Activated CD4-positive, alpha-beta T cell treated with anti-CD3 and anti-CD28 coated beads, Interleukin-2, amount 10 ng/mL, durations not matched to agents 24 days and 14 days (primary cell): ENCODE results near the gene HOOK1. TPM values are rescaled to one million over a fixed set of nuclear protein-coding genes. Genes with fewer than 3 reads are reported as not detected.
"Not testable (repeated sequence)": the region's sequence is repeated elsewhere in the genome, so short reads cannot be mapped to it uniquely, and the experiment has no call there.

Source experiments
- DNase-seq: peaks from one replicate; pipeline ENCODE4 v3.0.0; 2022
- H3K27ac Mint-ChIP-seq: one replicate; pipeline ENCODE4 v1.8.0; 2022; ENCODE audit warnings: mild to moderate bottlenecking, mixed read lengths
- H3K27me3 Mint-ChIP-seq: one replicate; pipeline ENCODE4 v1.8.0; 2022; ENCODE audit warnings: mixed read lengths
- H3K36me3 Mint-ChIP-seq: one replicate; pipeline ENCODE4 v1.8.0; 2022; ENCODE audit warnings: low read depth, mild to moderate bottlenecking, mixed read lengths
- H3K4me1 Mint-ChIP-seq: one replicate; pipeline ENCODE4 v1.8.0; 2021; ENCODE audit warnings: mixed read lengths
- H3K4me3 Mint-ChIP-seq: one replicate; pipeline ENCODE4 v1.8.0; 2022; ENCODE audit warnings: mild to moderate bottlenecking, moderate library complexity, mixed read lengths
- H3K9me3 Mint-ChIP-seq: one replicate; pipeline ENCODE4 v1.8.0; 2021; ENCODE audit warnings: mixed read lengths
- intact Hi-C: fragments of 100-400 bp; cut with micrococcal nuclease; formaldehyde crosslinking; loops from one replicate; pipeline ENCODE4 v1.15.1; 2023
- total RNA-seq: library from RNA; stranded (reverse); gene quantifications from 2 replicates; pipeline ENCODE4 v1.2.3, GENCODE V29; 2022

The HOOK1 gene
- total RNA-seq, 1 donor from 2014 or later = 2.1 TPM

- no peak overlapping the region for H3K4me3 Mint-ChIP-seq
- H3K27me3 Mint-ChIP-seq = peaks cover 2% of the 10 kb centered on the region
- intact Hi-C loops = no loop called here
- no peak for DNase-seq
- no peaks in the 10 kb centered on the region for H3K36me3 Mint-ChIP-seq
- H3K27ac Mint-ChIP-seq = no peak overlapping the region
- no peaks in the 10 kb centered on the region for H3K4me1 Mint-ChIP-seq
- H3K9me3 Mint-ChIP-seq = no peaks in the 10 kb centered on the region
Measured at GRCh38 chr1:59917785-59918180, 103.0 kb downstream of the HOOK1 start.

GRCh38 chr1:59919746-59920145 is 105.0 kb downstream of the HOOK1 start:
- DNase-seq = no peak
- no peak overlapping the region for H3K4me3 Mint-ChIP-seq
- H3K27ac Mint-ChIP-seq = no peak overlapping the region
- intact Hi-C loops = no loop called here
- peaks cover 4% of the 10 kb centered on the region for H3K27me3 Mint-ChIP-seq
- no peaks in the 10 kb centered on the region for H3K4me1 Mint-ChIP-seq
- H3K36me3 Mint-ChIP-seq = peaks cover 3% of the 10 kb centered on the region
- peaks cover 4% of the 10 kb centered on the region for H3K9me3 Mint-ChIP-seq

GRCh38 chr1:59921258-59921899 is 106.6 kb downstream of the HOOK1 start:
- not testable (repeated sequence) for H3K4me1 Mint-ChIP-seq

GRCh38 chr1:59924653-59925052 is 109.9 kb downstream of the HOOK1 start:
- H3K36me3 Mint-ChIP-seq = peaks cover 3% of the 10 kb centered on the region
- peaks cover 9% of the 10 kb centered on the region for H3K9me3 Mint-ChIP-seq
- H3K27me3 Mint-ChIP-seq = peaks cover 26% of the 10 kb centered on the region
- peaks cover 15% of the 10 kb centered on the region for H3K4me1 Mint-ChIP-seq
- H3K27ac Mint-ChIP-seq = no peak overlapping the region
- H3K4me3 Mint-ChIP-seq = no peak overlapping the region
- intact Hi-C loops = loop anchor here (5.0 kb wide), 1 partner anchor 107 kb away; no protein-coding TSS in a partner anchor
- no peak for DNase-seq

More at GRCh38 chr1:59921258-59921899, 106.6 kb downstream of the HOOK1 start:
- H3K36me3 Mint-ChIP-seq, H3K27ac Mint-ChIP-seq, H3K27me3 Mint-ChIP-seq, H3K9me3 Mint-ChIP-seq, H3K4me3 Mint-ChIP-seq, intact Hi-C loops, DNase-seq: not testable (repeated sequence)

Other genes with a start within 250 kb of the HOOK1 start
- 0.49 and 0.78 TPM in 2 replicates for gene CYP2J2, start 111.8 kb downstream of the HOOK1 start, total RNA-seq